DOHH2 (cell line): Measurements from ENCODE around the gene GTSE1.

Experiments used
- H3F3A ChIP-seq: fragments of 200-600 bp; sonication (generic), shearing (Covaris generic); 2 replicates; pipeline ENCODE4 v1.6.0; 2016; ENCODE audit warnings: antibody characterized with exemption, mild to moderate bottlenecking; ENCODE audit not compliant: control insufficient read depth, insufficient read depth
- H3K27ac ChIP-seq: fragments of 200-600 bp; sonication (generic); 2 replicates; pipeline ENCODE4 v1.5.1; 2014; ENCODE audit warnings: low read depth, mild to moderate bottlenecking, low read length, moderate library complexity
- H3K27me3 ChIP-seq: fragments of 200-600 bp; sonication (generic); 2 replicates; pipeline ENCODE4 v1.6.1; 2014; ENCODE audit warnings: mild to moderate bottlenecking, low read length, mixed read lengths; ENCODE audit not compliant: control insufficient read depth
- H3K36me3 ChIP-seq: fragments of 200-600 bp; sonication (generic); 2 replicates; pipeline ENCODE4 v1.6.1; 2014; ENCODE audit warnings: mild to moderate bottlenecking, low read length, moderate library complexity, mixed read lengths; ENCODE audit not compliant: control insufficient read depth
- H3K4me1 ChIP-seq: fragments of 200-600 bp; sonication (generic); 2 replicates; pipeline ENCODE4 v1.6.1; 2014; ENCODE audit warnings: mild to moderate bottlenecking, low read length, mixed read lengths; ENCODE audit not compliant: control insufficient read depth
- H3K4me2 ChIP-seq: fragments of 200-600 bp; sonication (generic); 2 replicates; pipeline ENCODE4 v1.6.0; 2014; ENCODE audit warnings: mild to moderate bottlenecking, low read length, moderate library complexity
- H3K4me3 ChIP-seq: fragments of 200-600 bp; sonication (generic); 2 replicates; pipeline ENCODE4 v1.5.1; 2014; ENCODE audit warnings: mild to moderate bottlenecking, low read length, mixed read lengths
- H3K79me2 ChIP-seq: fragments of 200-600 bp; sonication (generic); 2 replicates; pipeline ENCODE4 v1.6.1; 2014; ENCODE audit warnings: mild to moderate bottlenecking, low read length, mixed read lengths; ENCODE audit not compliant: control insufficient read depth
- H3K9me2 ChIP-seq: fragments of 200-600 bp; sonication (generic); replicated peaks from 2 replicates; pipeline ENCODE4 v1.6.1; 2014; ENCODE audit warnings: mild to moderate bottlenecking, low read length, mixed read lengths; ENCODE audit not compliant: control insufficient read depth
- H3K9me3 ChIP-seq: fragments of 200-600 bp; sonication (generic); 2 replicates; pipeline ENCODE4 v1.6.1; 2014; ENCODE audit warnings: antibody characterized with exemption, low read length, mixed read lengths; ENCODE audit not compliant: control insufficient read depth, insufficient read depth
- H4K20me1 ChIP-seq: fragments of 200-600 bp; sonication (generic); 2 replicates; pipeline ENCODE4 v1.6.0; 2014; ENCODE audit warnings: low read depth, mild to moderate bottlenecking, antibody characterized with exemption, low read length, moderate library complexity; ENCODE audit not compliant: control insufficient read depth, insufficient read depth
- CTCF ChIP-seq: fragments of 200-600 bp; sonication (generic); IDR thresholded peaks from one replicate; pipeline ENCODE4 v1.5.1; 2014; ENCODE audit warnings: antibody characterized with exemption, mild to moderate bottlenecking, low read depth, low read length; ENCODE audit not compliant: poor library complexity, severe bottlenecking
- EZH2phosphoT487 ChIP-seq: fragments of 200-600 bp; sonication (generic); IDR thresholded peaks from 2 replicates; pipeline ENCODE4 v1.6.1; 2017; ENCODE audit warnings: borderline replicate concordance, mild to moderate bottlenecking, antibody characterized with exemption, low read length, moderate library complexity, mixed read lengths

Gene GTSE1

GRCh38 chr22:46366327-46366731 lies 69.7 kb downstream of the GTSE1 start:
- no peaks in the 10 kb centered on the region for H3K9me3 ChIP-seq
- peaks cover 6% of the 10 kb centered on the region; the same call in 1 of the 2 replicates for H3F3A ChIP-seq
- H3K27me3 ChIP-seq: no peaks in the 10 kb centered on the region
- H3K4me2 ChIP-seq: no peak overlapping the region
- H3K4me3 ChIP-seq: no peak overlapping the region
- no peaks in the 10 kb centered on the region for H3K79me2 ChIP-seq
- H3K27ac ChIP-seq: no peak overlapping the region
- no peaks in the 10 kb centered on the region for H4K20me1 ChIP-seq
- H3K9me2 ChIP-seq: no peaks in the 10 kb centered on the region
- TF ChIP-seq EZH2phosphoT487 (no peak), CTCF (no peak)
- H3K36me3 ChIP-seq: no peaks in the 10 kb centered on the region
- H3K4me1 ChIP-seq: no peaks in the 10 kb centered on the region

GRCh38 chr22:46366801-46367706 lies 70.4 kb downstream of the GTSE1 start:
- H3K4me2 ChIP-seq: no peak overlapping the region
- H3K4me1 ChIP-seq: no peaks in the 10 kb centered on the region
- no peak overlapping the region for H3K4me3 ChIP-seq

GRCh38 chr22:46367707-46368191 lies 71.1 kb downstream of the GTSE1 start:
- Histone ChIP-seq H3K4me2 (no peak overlapping the region), H3K9me2 (no peaks in the 10 kb centered on the region)

More at GRCh38 chr22:46366801-46367706, 70.4 kb downstream of the GTSE1 start:
- Histone ChIP-seq H3K9me2 (no peaks in the 10 kb centered on the region), H3F3A (no peaks in the 10 kb centered on the region), H3K9me3 (no peaks in the 10 kb centered on the region), H3K36me3 (no peaks in the 10 kb centered on the region), H3K27ac (no peak overlapping the region), H4K20me1 (no peaks in the 10 kb centered on the region), H3K27me3 (no peaks in the 10 kb centered on the region), H3K79me2 (no peaks in the 10 kb centered on the region)
- no peak for TF ChIP-seq EZH2phosphoT487
- no peak for TF ChIP-seq CTCF

More at GRCh38 chr22:46367707-46368191, 71.1 kb downstream of the GTSE1 start:
- Histone ChIP-seq H3K9me3 (no peaks in the 10 kb centered on the region), H3K79me2 (no peaks in the 10 kb centered on the region), H3K4me1 (no peaks in the 10 kb centered on the region), H3F3A (no peaks in the 10 kb centered on the region), H4K20me1 (no peaks in the 10 kb centered on the region), H3K27ac (no peak overlapping the region), H3K4me3 (no peak overlapping the region), H3K36me3 (no peaks in the 10 kb centered on the region), H3K27me3 (no peaks in the 10 kb centered on the region)
- TF ChIP-seq CTCF: peak; percentile 94
- no peak for TF ChIP-seq EZH2phosphoT487
